ENCODE data around the gene SLC2A3.
"Not testable (repeated sequence)": the region's sequence is repeated elsewhere in the genome, so short reads cannot be mapped to it uniquely, and the experiment has no call there.

Gene SLC2A3

GRCh38 chr12:7910106-7910505, 25.9 kb downstream of the SLC2A3 start:
- not testable (repeated sequence) for H3K36me3 Mint-ChIP-seq (ENCODE audit: low read depth); H3K4me3 Mint-ChIP-seq; DNase-seq; H3K4me1 Mint-ChIP-seq (ENCODE audit: low read depth); H3K27ac Mint-ChIP-seq; H3K27me3 Mint-ChIP-seq; H3K9me3 Mint-ChIP-seq

- Mint-ChIP-seq H3K27me3 (no peaks in the 10 kb centered on the region), H3K36me3 (ENCODE audit: low read depth) (no peaks in the 10 kb centered on the region), H3K27ac (no peak overlapping the region), H3K9me3 (no peaks in the 10 kb centered on the region), H3K4me3 (no peak overlapping the region), H3K4me1 (ENCODE audit: low read depth) (no peaks in the 10 kb centered on the region)
- no peak for DNase-seq
Measured at GRCh38 chr12:7907009-7907408, 29.0 kb downstream of the SLC2A3 start.

DNA sequence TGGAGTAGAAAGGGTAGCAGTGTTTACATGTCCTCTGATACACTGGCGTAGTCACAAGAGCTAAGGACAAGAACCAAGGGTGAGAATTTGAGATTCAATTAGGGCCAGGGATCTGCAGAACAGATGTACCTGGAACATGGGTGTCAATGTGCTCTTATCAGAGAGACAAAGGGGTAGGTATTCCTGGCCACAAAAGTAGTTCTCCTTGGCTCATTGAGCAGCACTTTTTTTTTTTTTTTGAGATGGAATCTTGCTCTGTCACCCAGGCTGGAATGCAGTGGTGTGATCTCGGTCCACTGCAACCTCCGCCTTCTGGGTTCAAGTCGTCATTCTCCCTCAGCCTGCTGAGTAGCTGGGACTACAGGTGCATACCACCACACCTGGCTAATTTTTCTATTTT, 29.7 kb downstream of the SLC2A3 start:
- H3K4me3 Mint-ChIP-seq; H3K27ac Mint-ChIP-seq; H3K36me3 Mint-ChIP-seq (ENCODE audit: low read depth): not testable (repeated sequence)

DNA sequence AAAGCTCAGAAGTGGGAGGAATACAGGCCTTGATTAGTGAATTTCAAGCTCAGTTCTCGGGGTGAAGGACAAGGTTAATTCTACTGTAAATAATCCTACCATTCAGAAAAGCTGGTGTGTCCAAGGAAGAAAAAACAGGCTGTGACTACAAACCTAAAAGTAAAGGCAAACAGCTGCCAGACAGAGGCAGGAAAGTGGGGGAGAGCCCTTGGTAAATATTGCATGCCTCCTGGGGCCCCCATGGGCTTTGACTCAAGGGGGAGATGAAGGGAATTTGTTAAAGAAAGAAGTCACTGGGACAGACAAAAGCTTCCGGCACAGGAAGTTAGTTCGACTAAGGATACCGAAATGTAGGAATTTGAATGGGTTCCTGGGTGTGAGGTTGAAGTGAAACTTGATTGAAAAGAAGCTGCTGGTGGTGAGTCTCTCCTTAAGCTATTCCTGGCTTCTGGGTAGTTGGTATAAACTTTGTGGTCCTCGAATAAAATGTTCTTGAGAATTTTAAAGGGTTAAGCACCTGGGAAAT, 30.3 kb downstream of the SLC2A3 start:
- H3K4me1 Mint-ChIP-seq (ENCODE audit: low read depth); H3K27ac Mint-ChIP-seq; H3K36me3 Mint-ChIP-seq (ENCODE audit: low read depth); DNase-seq; H3K9me3 Mint-ChIP-seq; H3K27me3 Mint-ChIP-seq; H3K4me3 Mint-ChIP-seq: not testable (repeated sequence)

More for the DNA sequence above, 29.7 kb downstream of the SLC2A3 start:
- not testable (repeated sequence) for H3K4me1 Mint-ChIP-seq (ENCODE audit: low read depth); DNase-seq; H3K27me3 Mint-ChIP-seq; H3K9me3 Mint-ChIP-seq

DNA sequence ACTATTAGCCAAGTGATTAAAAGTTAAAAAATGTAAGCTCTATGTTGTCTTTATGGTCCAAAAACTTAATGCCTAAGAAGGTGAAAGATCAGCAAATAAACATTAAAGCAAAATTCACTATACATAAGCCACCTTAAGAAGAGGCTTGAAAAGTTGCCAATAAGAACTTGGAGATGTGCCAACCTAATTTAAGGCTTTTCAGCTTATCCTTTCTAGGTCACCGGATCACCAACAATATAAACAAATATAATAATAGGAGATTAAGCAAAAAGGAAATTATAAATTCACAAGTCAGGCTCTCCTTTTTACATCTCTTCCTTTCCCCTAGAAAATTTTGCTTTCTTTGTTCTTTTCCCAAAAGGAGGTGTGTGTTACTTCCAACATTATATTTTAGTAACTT, 30.9 kb downstream of the SLC2A3 start:
- no peak for DNase-seq
- Mint-ChIP-seq H3K27me3 (no peaks in the 10 kb centered on the region), H3K27ac (no peak overlapping the region), H3K4me3 (no peak overlapping the region), H3K36me3 (ENCODE audit: low read depth) (no peaks in the 10 kb centered on the region), H3K9me3 (no peaks in the 10 kb centered on the region), H3K4me1 (ENCODE audit: low read depth) (no peaks in the 10 kb centered on the region)

DNA sequence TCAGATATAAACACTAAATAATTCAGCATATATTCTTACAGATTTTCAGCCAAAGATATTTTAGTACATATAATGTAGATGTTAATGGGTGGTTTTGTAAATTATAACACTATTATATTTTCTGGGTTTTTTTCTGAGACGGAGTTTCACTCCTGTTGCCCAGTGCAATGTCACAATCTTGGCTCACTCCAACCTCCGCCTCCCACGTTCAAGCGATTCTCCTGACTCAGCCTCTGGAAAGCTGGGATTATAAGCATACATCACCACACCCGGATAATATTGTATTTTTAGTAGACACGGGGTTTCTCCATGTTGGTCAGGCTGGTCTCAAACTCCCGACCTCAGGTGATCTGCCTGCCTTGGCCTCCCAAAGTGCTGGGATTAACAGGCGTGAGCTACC, 33.6 kb downstream of the SLC2A3 start:
- not testable (repeated sequence) for H3K4me1 Mint-ChIP-seq (ENCODE audit: low read depth); H3K27ac Mint-ChIP-seq; H3K9me3 Mint-ChIP-seq; H3K36me3 Mint-ChIP-seq (ENCODE audit: low read depth); DNase-seq; H3K27me3 Mint-ChIP-seq; H3K4me3 Mint-ChIP-seq

GRCh38 chr12:7899755-7900154, 36.2 kb downstream of the SLC2A3 start:
- Mint-ChIP-seq H3K27ac (no peak overlapping the region), H3K4me1 (ENCODE audit: low read depth) (no peaks in the 10 kb centered on the region), H3K4me3 (no peak overlapping the region), H3K9me3 (no peaks in the 10 kb centered on the region), H3K27me3 (no peaks in the 10 kb centered on the region), H3K36me3 (ENCODE audit: low read depth) (no peaks in the 10 kb centered on the region)
- DNase-seq, result no peak

- DNase-seq; H3K9me3 Mint-ChIP-seq; H3K4me3 Mint-ChIP-seq; H3K27ac Mint-ChIP-seq; H3K4me1 Mint-ChIP-seq (ENCODE audit: low read depth); H3K27me3 Mint-ChIP-seq; H3K36me3 Mint-ChIP-seq (ENCODE audit: low read depth): not testable (repeated sequence)
Measured at GRCh38 chr12:7896726-7897125, 39.3 kb downstream of the SLC2A3 start.

DNA sequence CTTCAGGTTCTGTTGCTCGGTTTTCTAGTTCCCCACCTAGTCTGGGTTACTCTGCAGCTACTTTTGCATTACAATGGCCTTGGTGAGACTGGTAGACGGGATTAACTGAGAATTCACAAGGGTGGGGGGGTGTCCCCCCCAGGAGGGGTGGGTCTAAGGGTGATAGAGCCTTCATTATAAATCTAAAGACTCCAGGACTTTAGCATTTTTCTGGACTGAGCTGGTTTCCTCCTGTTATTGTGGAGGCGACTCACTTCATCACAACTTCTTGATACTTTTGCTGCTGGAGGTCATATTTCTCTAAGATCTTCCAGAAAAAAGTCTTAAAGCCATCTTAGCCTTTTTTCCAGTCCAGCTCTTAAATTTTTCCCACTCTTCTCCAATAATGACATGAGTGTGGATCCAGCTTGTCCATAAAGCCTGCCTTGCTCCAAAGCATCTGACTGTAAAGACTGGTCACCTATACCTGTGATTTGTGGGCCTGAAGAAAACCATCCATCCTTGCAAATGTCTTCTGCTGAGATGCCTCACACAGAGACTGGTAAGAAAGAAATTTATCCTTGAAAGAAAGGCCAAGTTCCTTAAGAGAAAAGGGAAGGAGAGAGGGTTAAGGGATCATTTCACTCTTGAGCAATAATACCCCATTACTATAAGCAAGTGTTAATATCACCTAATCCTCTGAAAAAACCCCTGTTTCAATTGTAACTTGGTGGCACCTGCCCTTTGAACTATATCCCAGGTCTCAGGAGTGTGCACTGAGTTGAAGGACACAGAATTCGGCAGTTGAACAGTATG, 43.6 kb downstream of the SLC2A3 start:
- H3K4me1 Mint-ChIP-seq (ENCODE audit: low read depth), result no peaks in the 10 kb centered on the region
- H3K4me3 Mint-ChIP-seq, result no peak overlapping the region
- no peaks in the 10 kb centered on the region for H3K9me3 Mint-ChIP-seq
- no peak overlapping the region for H3K27ac Mint-ChIP-seq
- no peaks in the 10 kb centered on the region for H3K36me3 Mint-ChIP-seq (ENCODE audit: low read depth)
- no peaks in the 10 kb centered on the region for H3K27me3 Mint-ChIP-seq
- no peak for DNase-seq

GRCh38 chr12:7884689-7885088, 51.3 kb downstream of the SLC2A3 start:
- Mint-ChIP-seq H3K4me3 (no peak overlapping the region), H3K4me1 (ENCODE audit: low read depth) (no peaks in the 10 kb centered on the region), H3K36me3 (ENCODE audit: low read depth) (no peaks in the 10 kb centered on the region), H3K9me3 (no peaks in the 10 kb centered on the region), H3K27me3 (no peaks in the 10 kb centered on the region), H3K27ac (no peak overlapping the region)
- DNase-seq, result no peak

GRCh38 chr12:7881736-7882120, 54.3 kb downstream of the SLC2A3 start:
- DNase-seq; H3K27me3 Mint-ChIP-seq; H3K36me3 Mint-ChIP-seq (ENCODE audit: low read depth); H3K4me1 Mint-ChIP-seq (ENCODE audit: low read depth); H3K27ac Mint-ChIP-seq; H3K4me3 Mint-ChIP-seq; H3K9me3 Mint-ChIP-seq: not testable (repeated sequence)

DNA sequence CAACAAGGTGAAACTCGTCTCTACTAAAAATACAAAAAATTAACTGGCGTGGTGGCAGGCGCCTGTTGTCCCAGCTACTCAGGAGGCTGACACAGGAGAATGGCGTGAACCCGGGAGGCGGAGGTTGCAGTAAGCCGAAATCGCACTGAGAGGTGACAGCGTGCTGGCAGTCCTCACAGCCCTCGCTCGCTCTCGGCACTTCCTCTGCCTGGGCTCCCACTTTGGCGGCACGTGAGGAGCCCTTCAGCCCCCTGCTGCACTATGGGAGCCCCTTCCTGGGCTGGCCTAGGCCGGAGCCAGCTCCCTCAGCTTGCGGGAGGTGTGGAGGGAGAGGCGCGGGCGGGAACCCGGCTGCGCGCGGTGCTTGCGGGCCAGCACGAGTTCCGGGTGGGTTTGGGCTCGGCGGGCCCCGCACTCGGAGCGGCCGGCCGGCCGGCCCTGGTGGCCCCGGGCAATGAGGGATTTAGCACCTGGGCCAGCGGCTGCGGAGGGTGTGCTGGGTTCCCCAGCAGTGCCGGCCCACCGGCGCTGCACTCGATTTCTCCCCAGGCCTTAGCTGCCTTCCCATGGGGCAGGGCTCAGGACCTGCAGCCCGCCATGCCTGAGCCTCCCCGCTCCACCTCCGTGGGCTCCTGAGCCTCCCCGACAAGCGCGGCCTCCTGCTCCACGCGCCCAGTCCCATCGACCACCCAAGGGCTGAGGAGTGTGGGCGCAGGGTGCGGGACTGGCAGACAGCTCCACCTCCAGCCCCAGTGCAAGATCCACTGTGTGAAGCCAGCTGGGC, 54.8 kb downstream of the SLC2A3 start:
- H3K36me3 Mint-ChIP-seq (ENCODE audit: low read depth); DNase-seq; H3K27me3 Mint-ChIP-seq; H3K9me3 Mint-ChIP-seq; H3K4me1 Mint-ChIP-seq (ENCODE audit: low read depth); H3K27ac Mint-ChIP-seq; H3K4me3 Mint-ChIP-seq: not testable (repeated sequence)

GRCh38 chr12:7879246-7879645, 56.7 kb downstream of the SLC2A3 start:
- H3K36me3 Mint-ChIP-seq (ENCODE audit: low read depth), result no peaks in the 10 kb centered on the region
- H3K27ac Mint-ChIP-seq, result no peak overlapping the region
- H3K27me3 Mint-ChIP-seq, result peaks cover under 1% of the 10 kb centered on the region
- no peak for DNase-seq
- no peaks in the 10 kb centered on the region for H3K9me3 Mint-ChIP-seq
- no peak overlapping the region for H3K4me3 Mint-ChIP-seq
- no peaks in the 10 kb centered on the region for H3K4me1 Mint-ChIP-seq (ENCODE audit: low read depth)

DNA sequence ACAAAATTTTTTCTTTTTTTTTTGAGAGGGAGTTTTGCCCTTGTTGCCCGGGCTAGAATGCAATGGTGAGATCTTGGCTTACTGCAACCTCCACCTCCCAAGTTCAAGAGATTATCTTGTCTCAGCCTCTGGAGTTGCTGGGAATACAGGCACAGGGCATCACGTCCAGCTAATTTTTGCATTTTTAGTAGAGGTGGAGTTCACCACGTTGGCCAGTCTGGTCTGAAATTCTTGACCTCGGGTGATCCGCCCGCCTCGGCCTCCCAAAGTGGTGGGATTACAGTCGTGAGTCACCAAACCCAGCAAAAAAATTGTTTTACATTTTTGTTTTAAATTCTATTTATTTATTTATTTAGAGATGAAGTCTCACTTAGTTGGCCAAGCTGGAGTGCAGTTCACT, 58.6 kb downstream of the SLC2A3 start:
- no peaks in the 10 kb centered on the region for H3K36me3 Mint-ChIP-seq (ENCODE audit: low read depth)
- H3K4me1 Mint-ChIP-seq (ENCODE audit: low read depth), result peaks cover 4% of the 10 kb centered on the region
- no peaks in the 10 kb centered on the region for H3K9me3 Mint-ChIP-seq
- H3K4me3 Mint-ChIP-seq, result no peak overlapping the region
- peaks cover 15% of the 10 kb centered on the region for H3K27me3 Mint-ChIP-seq
- H3K27ac Mint-ChIP-seq, result no peak overlapping the region
- DNase-seq, result no peak

GRCh38 chr12:7872566-7873319, 63.2 kb downstream of the SLC2A3 start, which contains the start of gene SLC2A14:
SLC2A14 (minus strand) TSS chr12:7872915; CDS start chr12:7869880, 3,035 bp downstream.
- Mint-ChIP-seq H3K27me3 (peaks cover 33% of the 10 kb centered on the region), H3K4me1 (ENCODE audit: low read depth) (peaks cover 7% of the 10 kb centered on the region), H3K27ac (no peak within 1 kb of the TSS), H3K4me3 (no peak within 1 kb of the TSS), H3K36me3 (ENCODE audit: low read depth) (no peaks in the 10 kb centered on the region), H3K9me3 (no peaks in the 10 kb centered on the region)
- no peak for DNase-seq
